Neuronal stem cell (in vitro differentiated cells): Measurements from ENCODE around the gene ATP1A4.
A peak's percentile ranks its signal among the peaks of the same experiment; 100 is the strongest.

Source experiments
- DNase-seq: peaks from one replicate; pipeline ENCODE4 v3.0.0-alpha.2; 2013; ENCODE audit warnings: low spot score
- H2AFZ ChIP-seq: one replicate; pipeline ENCODE4 v1.6.1; 2013; ENCODE audit warnings: mild to moderate bottlenecking, low read length, inconsistent platforms
- H2AK5ac ChIP-seq: 2 replicates; pipeline ENCODE4 v1.6.1; 2013; ENCODE audit warnings: low read depth, mild to moderate bottlenecking, inconsistent platforms, low read length, moderate library complexity, mixed read lengths
- H2BK120ac ChIP-seq: 2 replicates; pipeline ENCODE4 v1.6.1; 2013; ENCODE audit warnings: low read depth, mild to moderate bottlenecking, inconsistent platforms, low read length, moderate library complexity, mixed read lengths
- H2BK12ac ChIP-seq: one replicate; pipeline ENCODE4 v1.6.1; 2013; ENCODE audit warnings: low read length, inconsistent platforms
- H2BK15ac ChIP-seq: 2 replicates; pipeline ENCODE4 v1.6.1; 2013; ENCODE audit warnings: mild to moderate bottlenecking, low read length, inconsistent platforms, mixed read lengths
- H2BK5ac ChIP-seq: one replicate; pipeline ENCODE4 v1.6.1; 2013; ENCODE audit warnings: inconsistent platforms, mild to moderate bottlenecking, low read length, moderate library complexity
- H3K14ac ChIP-seq: one replicate; pipeline ENCODE4 v1.6.1; 2013; ENCODE audit warnings: low read length, inconsistent platforms
- H3K18ac ChIP-seq: 2 replicates; pipeline ENCODE4 v1.6.1; 2013; ENCODE audit warnings: low read length, inconsistent platforms
- H3K23ac ChIP-seq: 2 replicates; pipeline ENCODE4 v1.6.1; 2013; ENCODE audit warnings: low read depth, mild to moderate bottlenecking, mixed read lengths, low read length, inconsistent platforms; ENCODE audit not compliant: poor library complexity
- H3K27ac ChIP-seq: replicated peaks from 3 replicates; pipeline ENCODE4 v1.5.1; 2013; ENCODE audit warnings: low read length, inconsistent platforms
- H3K27me3 ChIP-seq, 3 experiments: 2 replicates each; pipeline ENCODE4 v1.6.1; 2013; ENCODE audit warnings: low read length in 3 of 3, mild to moderate bottlenecking in 2 of 3, inconsistent platforms in 1 of 3, low read depth in 1 of 3, mixed read lengths in 1 of 3, moderate library complexity in 1 of 3; ENCODE audit not compliant: control insufficient read depth in 3 of 3, insufficient read depth in 3 of 3
- H3K36me3 ChIP-seq, 2 donors: replicated peaks in 1 of 2; 2 replicates each; pipeline ENCODE4 v1.6.1; 2013; ENCODE audit warnings: low read length in 2 of 2; ENCODE audit not compliant: control insufficient read depth in 2 of 2, insufficient read depth in 2 of 2
- H3K4ac ChIP-seq: 2 replicates; pipeline ENCODE4 v1.6.1; 2013; ENCODE audit warnings: inconsistent platforms, mild to moderate bottlenecking, low read length, moderate library complexity
- H3K4me1 ChIP-seq, 2 donors: 1 replicate in 1 of 2; 2 replicates in 1 of 2; pipeline ENCODE4 v1.6.1; 2013; ENCODE audit warnings: low read length in 2 of 2, low read depth in 1 of 2; ENCODE audit not compliant: control insufficient read depth in 2 of 2, insufficient read depth in 1 of 2
- H3K4me2 ChIP-seq: one replicate; pipeline ENCODE4 v1.6.1; 2013; ENCODE audit warnings: mild to moderate bottlenecking, low read length, inconsistent platforms; ENCODE audit not compliant: insufficient read depth, poor library complexity, severe bottlenecking
- H3K4me3 ChIP-seq, 2 donors: 2 replicates each; pipeline ENCODE4 v1.5.1; 2013; ENCODE audit warnings: low read length in 2 of 2, mild to moderate bottlenecking in 2 of 2, inconsistent platforms in 1 of 2, moderate library complexity in 1 of 2
- H3K79me1 ChIP-seq: one replicate; pipeline ENCODE4 v1.6.1; 2013; ENCODE audit warnings: low read depth, mild to moderate bottlenecking, inconsistent platforms, low read length, moderate library complexity
- H3K9ac ChIP-seq: one replicate; pipeline ENCODE4 v1.6.1; 2013; ENCODE audit warnings: mild to moderate bottlenecking, low read depth, low read length, inconsistent platforms; ENCODE audit not compliant: poor library complexity
- H3K9me3 ChIP-seq, 2 donors: replicated peaks in 1 of 2; 2 replicates each; pipeline versions ENCODE3 to v1.6.1; 2013; ENCODE audit warnings: low read length in 2 of 2, mild to moderate bottlenecking in 2 of 2, inconsistent platforms in 1 of 2, low read depth in 1 of 2, mixed read lengths in 1 of 2, moderate library complexity in 1 of 2; ENCODE audit not compliant: control insufficient read depth in 2 of 2, insufficient read depth in 1 of 2
- H4K8ac ChIP-seq: one replicate; pipeline ENCODE4 v1.6.1; 2013; ENCODE audit warnings: low read depth, mild to moderate bottlenecking, inconsistent platforms, low read length, moderate library complexity
- H4K91ac ChIP-seq: one replicate; pipeline ENCODE4 v1.6.1; 2013; ENCODE audit warnings: low read length, low read depth, mild to moderate bottlenecking, inconsistent platforms; ENCODE audit not compliant: poor library complexity
- WGBS, 2 donors: extraction: QIAGEN DNeasy Blood & Tissue Kit; methylation state at CpG; one replicate each; pipeline ENCODE4 v1.1.7; 2013; ENCODE audit warnings: missing lambda C conversion rate in 2 of 2, mixed read lengths in 1 of 2; ENCODE audit not compliant: insufficient read length in 2 of 2, insufficient replicate concordance in 1 of 2; ENCODE audit errors: extremely low coverage in 2 of 2; 5-methylcytosine and 5-hydroxymethylcytosine counted together

ATP1A4 gene

GRCh38 chr1:160117709-160118183 lies 33.7 kb upstream of the ATP1A4 start:
- peak overlapping the region; percentile 95 for H2BK120ac ChIP-seq
- peak overlapping the region in 1 of 2 donors; percentile 66 for H3K4me3 ChIP-seq
- H2AFZ ChIP-seq = peak overlapping the region; percentile 86
- no peak overlapping the region for H4K8ac ChIP-seq
- H3K14ac ChIP-seq = no peak overlapping the region
- H3K4ac ChIP-seq = no peak overlapping the region
- no CpG with 5 or more reads among the region's 8 CpGs for WGBS, 2 donors
- peak overlapping the region; percentile 42 for H2BK12ac ChIP-seq
- H3K9me3 ChIP-seq = no peaks in the 10 kb centered on the region
- H2BK5ac ChIP-seq = peak overlapping the region; percentile 30
- peak overlapping the region; percentile 94 for H3K18ac ChIP-seq
- H3K27ac ChIP-seq = peak overlapping the region; percentile 59
- peak overlapping the region; percentile 31 for H3K23ac ChIP-seq
- H3K79me1 ChIP-seq = peaks cover 5% of the 10 kb centered on the region
- H3K36me3 ChIP-seq = peaks cover 0 to 9% of the 10 kb centered on the region in 2 donors
- H3K27me3 ChIP-seq = no peaks in the 10 kb centered on the region
- H3K4me2 ChIP-seq = peak overlapping the region; percentile 83
- H3K9ac ChIP-seq = peak overlapping the region; percentile 87
- peak overlapping the region; percentile 68 for H2AK5ac ChIP-seq
- H4K91ac ChIP-seq = no peak overlapping the region
- no peak for DNase-seq
- H2BK15ac ChIP-seq = peak overlapping the region; percentile 31
- peaks cover 46% of the 10 kb centered on the region in 2 donors for H3K4me1 ChIP-seq

DNA sequence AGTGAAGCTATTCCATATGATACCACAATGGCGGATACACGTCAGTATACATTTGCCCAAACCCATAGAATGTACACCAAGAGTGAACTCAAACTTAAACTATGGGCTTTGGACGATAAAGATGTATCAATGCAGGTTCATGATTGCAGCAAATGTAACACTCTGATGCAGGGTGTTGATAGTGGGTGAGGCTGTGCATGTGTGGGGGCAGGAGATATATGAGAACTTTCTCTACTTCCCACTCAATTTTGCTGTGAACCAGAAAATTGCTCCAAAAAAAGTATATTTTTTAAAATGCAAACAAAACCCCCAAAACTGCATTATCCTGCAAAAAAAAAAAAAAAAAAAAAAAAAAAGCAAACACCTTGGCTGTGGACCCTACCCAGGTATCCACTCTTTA lies 32.5 kb upstream of the ATP1A4 start:
- H3K4ac ChIP-seq = no peak overlapping the region
- no CpG with 5 or more reads among the region's 3 CpGs for WGBS, 2 donors
- no peaks in the 10 kb centered on the region for H3K9me3 ChIP-seq
- H4K91ac ChIP-seq = no peak overlapping the region
- H3K18ac ChIP-seq = no peak overlapping the region
- H4K8ac ChIP-seq = no peak overlapping the region
- H2BK15ac ChIP-seq = no peak overlapping the region
- peaks cover 38 to 42% of the 10 kb centered on the region in 2 donors for H3K4me1 ChIP-seq
- H3K23ac ChIP-seq = no peak overlapping the region
- no peak overlapping the region for H2AFZ ChIP-seq
- no peak overlapping the region for H3K14ac ChIP-seq
- H2BK12ac ChIP-seq = no peak overlapping the region
- H3K36me3 ChIP-seq = peaks cover 0 to 19% of the 10 kb centered on the region in 2 donors
- H3K79me1 ChIP-seq = peaks cover 5% of the 10 kb centered on the region
- no peak overlapping the region for H3K4me3 ChIP-seq
- H2BK120ac ChIP-seq = no peak overlapping the region
- no peaks in the 10 kb centered on the region for H3K27me3 ChIP-seq
- no peak overlapping the region for H2BK5ac ChIP-seq
- no peak overlapping the region for H2AK5ac ChIP-seq
- no peak overlapping the region for H3K9ac ChIP-seq
- H3K4me2 ChIP-seq = no peak overlapping the region
- H3K27ac ChIP-seq = no peak overlapping the region
- DNase-seq = no peak

DNA sequence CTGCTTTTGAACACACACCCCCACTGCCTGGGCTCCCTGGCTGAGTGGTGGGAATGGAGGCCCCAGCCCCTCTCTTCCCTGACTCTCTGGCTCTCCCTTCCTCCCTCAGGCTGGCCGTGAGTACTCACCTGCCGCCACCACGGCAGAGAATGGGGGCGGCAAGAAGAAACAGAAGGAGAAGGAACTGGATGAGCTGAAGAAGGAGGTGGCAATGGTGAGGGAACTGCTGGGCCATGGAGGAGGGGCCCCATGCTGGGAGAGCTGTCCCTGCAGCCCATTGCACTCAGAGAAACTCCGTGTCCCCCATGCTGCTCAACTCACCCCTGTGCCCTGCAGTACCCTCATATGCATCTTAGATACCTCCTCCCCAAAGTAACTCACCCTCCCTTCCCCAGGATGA lies 30.6 kb upstream of the ATP1A4 start:
- Histone ChIP-seq H3K27ac (no peak overlapping the region), H2BK5ac (no peak overlapping the region), H4K91ac (no peak overlapping the region), H3K4me2 (no peak overlapping the region), H3K27me3 (no peaks in the 10 kb centered on the region), H2BK12ac (no peak overlapping the region), H3K14ac (no peak overlapping the region), H3K23ac (peak overlapping the region; percentile 76), H3K79me1 (peaks cover 7% of the 10 kb centered on the region), H3K4ac (no peak overlapping the region), H2AFZ (no peak overlapping the region), H3K18ac (no peak overlapping the region), H2BK120ac (no peak overlapping the region), H3K4me3 (no peak overlapping the region), H2BK15ac (no peak overlapping the region), H4K8ac (no peak overlapping the region), H3K36me3 (peaks cover 0 to 32% of the 10 kb centered on the region in 2 donors), H3K4me1 (peaks cover 23 to 31% of the 10 kb centered on the region in 2 donors), H2AK5ac (peak overlapping the region; percentile 44), H3K9ac (no peak overlapping the region), H3K9me3 (no peaks in the 10 kb centered on the region)
- DNase-seq = no peak
- WGBS, 2 donors = no CpG with 5 or more reads among the region's 5 CpGs

DNA sequence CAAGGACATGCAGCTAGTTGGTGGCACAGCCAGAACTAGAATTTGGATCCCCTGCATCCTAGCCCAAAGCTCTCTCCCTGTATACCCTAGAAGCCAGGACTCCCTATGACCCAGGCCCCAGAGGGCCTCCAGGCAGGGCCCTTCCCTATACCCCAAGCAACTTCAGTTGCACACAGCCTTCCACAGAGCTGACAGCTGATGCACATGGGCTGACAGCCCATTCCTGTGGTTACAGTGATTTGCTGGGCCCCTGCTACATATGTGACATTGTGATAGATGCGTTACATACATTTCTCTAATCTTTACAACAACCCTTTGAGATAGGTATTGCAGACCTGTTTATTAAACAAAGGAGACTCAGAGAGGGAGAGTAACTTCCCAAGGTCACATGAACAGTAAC lies 30.0 kb upstream of the ATP1A4 start:
- Histone ChIP-seq H3K79me1 (peaks cover 7% of the 10 kb centered on the region), H3K9ac (peak overlapping the region; percentile 24), H3K14ac (no peak overlapping the region), H3K27me3 (no peaks in the 10 kb centered on the region), H4K91ac (no peak overlapping the region), H2BK15ac (no peak overlapping the region), H4K8ac (no peak overlapping the region), H3K18ac (no peak overlapping the region), H3K4me1 (peaks cover 20 to 26% of the 10 kb centered on the region in 2 donors), H3K36me3 (peaks cover 0 to 34% of the 10 kb centered on the region in 2 donors), H3K4me2 (no peak overlapping the region), H2BK5ac (no peak overlapping the region), H3K23ac (no peak overlapping the region), H3K9me3 (no peaks in the 10 kb centered on the region), H3K4me3 (no peak overlapping the region), H2BK12ac (no peak overlapping the region), H2AK5ac (no peak overlapping the region), H2AFZ (no peak overlapping the region), H2BK120ac (no peak overlapping the region), H3K4ac (no peak overlapping the region), H3K27ac (no peak overlapping the region)
- DNase-seq = no peak
- no CpG with 5 or more reads among the region's 1 CpG for WGBS, 2 donors
